ENCODE measurements around the gene SNX15.

DNA sequence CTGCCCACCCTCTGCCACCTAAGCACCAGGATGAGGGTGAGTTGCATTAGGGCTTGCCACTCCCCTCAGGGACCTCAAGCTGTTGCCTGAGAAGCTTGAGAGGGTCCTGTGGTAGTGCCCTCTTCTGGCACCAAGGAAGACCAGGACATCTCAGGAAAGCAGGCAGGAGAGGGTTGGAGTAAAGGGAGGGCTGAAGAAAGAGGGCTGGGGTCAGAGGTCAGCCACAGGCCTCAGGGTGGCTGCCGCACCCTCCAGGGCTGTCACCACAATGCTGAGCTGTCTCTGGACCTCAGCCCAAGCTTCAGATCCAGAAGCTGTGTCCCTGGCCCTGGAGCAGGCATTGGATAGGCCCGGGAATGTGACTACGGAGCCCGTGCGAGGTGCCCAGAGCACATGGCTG is 17.8 kb downstream of the SNX15 start:
- TF ChIP-seq POLR2A (IDR thresholded peaks at IDR 0.05): no peak
- TF ChIP-seq, protein P1, sequence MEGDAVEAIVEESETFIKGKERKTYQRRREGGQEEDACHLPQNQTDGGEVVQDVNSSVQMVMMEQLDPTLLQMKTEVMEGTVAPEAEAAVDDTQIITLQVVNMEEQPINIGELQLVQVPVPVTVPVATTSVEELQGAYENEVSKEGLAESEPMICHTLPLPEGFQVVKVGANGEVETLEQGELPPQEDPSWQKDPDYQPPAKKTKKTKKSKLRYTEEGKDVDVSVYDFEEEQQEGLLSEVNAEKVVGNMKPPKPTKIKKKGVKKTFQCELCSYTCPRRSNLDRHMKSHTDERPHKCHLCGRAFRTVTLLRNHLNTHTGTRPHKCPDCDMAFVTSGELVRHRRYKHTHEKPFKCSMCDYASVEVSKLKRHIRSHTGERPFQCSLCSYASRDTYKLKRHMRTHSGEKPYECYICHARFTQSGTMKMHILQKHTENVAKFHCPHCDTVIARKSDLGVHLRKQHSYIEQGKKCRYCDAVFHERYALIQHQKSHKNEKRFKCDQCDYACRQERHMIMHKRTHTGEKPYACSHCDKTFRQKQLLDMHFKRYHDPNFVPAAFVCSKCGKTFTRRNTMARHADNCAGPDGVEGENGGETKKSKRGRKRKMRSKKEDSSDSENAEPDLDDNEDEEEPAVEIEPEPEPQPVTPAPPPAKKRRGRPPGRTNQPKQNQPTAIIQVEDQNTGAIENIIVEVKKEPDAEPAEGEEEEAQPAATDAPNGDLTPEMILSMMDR (IDR thresholded peaks at IDR 0.05): no peak
